AG09309 (cell line): ENCODE data around the gene EFHD2.
"Not testable (repeated sequence)": the region's sequence is repeated elsewhere in the genome, so short reads cannot be mapped to it uniquely, and the experiment has no call there.

Experiments used
- DNase-seq: peaks from one replicate; pipeline ENCODE4 v3.0.0-alpha.2; 2010; ENCODE audit warnings: low read depth
- H3K4me3 ChIP-seq: 2 replicates; pipeline ENCODE4 v1.5.1; 2011; ENCODE audit warnings: mild to moderate bottlenecking, low read depth, low read length, moderate library complexity; ENCODE audit not compliant: control insufficient read depth
- CTCF ChIP-seq: IDR thresholded peaks from 2 replicates; pipeline ENCODE4 v1.5.1; 2011; ENCODE audit warnings: mild to moderate bottlenecking, low read depth, low read length, inconsistent platforms; ENCODE audit not compliant: insufficient read depth, control insufficient read depth; ENCODE audit errors: missing control alignments

EFHD2 gene

GRCh38 chr1:15459771-15460707, 50.4 kb downstream of the EFHD2 start:
- TF ChIP-seq CTCF: no peak
- H3K4me3 ChIP-seq: no peak overlapping the region
- DNase-seq: no peak

- H3K4me3 ChIP-seq: no peak overlapping the region
- no peak for TF ChIP-seq CTCF
- no peak for DNase-seq
Measured at GRCh38 chr1:15460708-15461095, 51.0 kb downstream of the EFHD2 start.

- H3K4me3 ChIP-seq: not testable (repeated sequence)
Measured at GRCh38 chr1:15463064-15463800, 53.5 kb downstream of the EFHD2 start.

GRCh38 chr1:15463926-15464322, 54.2 kb downstream of the EFHD2 start:
- DNase-seq, H3K4me3 ChIP-seq: not testable (repeated sequence)

More at GRCh38 chr1:15463064-15463800, 53.5 kb downstream of the EFHD2 start:
- DNase-seq: not testable (repeated sequence)

GRCh38 chr1:15465674-15466073, 56.0 kb downstream of the EFHD2 start:
- no peak overlapping the region for H3K4me3 ChIP-seq
- DNase-seq: no peak
- TF ChIP-seq CTCF: no peak

- not testable (repeated sequence) for H3K4me3 ChIP-seq, DNase-seq
Measured at GRCh38 chr1:15466955-15467625, 57.4 kb downstream of the EFHD2 start.

- H3K4me3 ChIP-seq: no peak overlapping the region
- TF ChIP-seq CTCF: no peak
- DNase-seq: no peak
Measured at GRCh38 chr1:15468145-15468544, 58.5 kb downstream of the EFHD2 start.

GRCh38 chr1:15469361-15469760, 59.7 kb downstream of the EFHD2 start:
- no peak for DNase-seq
- no peak for TF ChIP-seq CTCF
- H3K4me3 ChIP-seq: no peak overlapping the region

GRCh38 chr1:15469821-15470448, 60.2 kb downstream of the EFHD2 start:
- not testable (repeated sequence) for DNase-seq, H3K4me3 ChIP-seq

- not testable (repeated sequence) for DNase-seq, H3K4me3 ChIP-seq
Measured at GRCh38 chr1:15471067-15471466, 61.4 kb downstream of the EFHD2 start.

GRCh38 chr1:15471723-15472122, 62.0 kb downstream of the EFHD2 start:
- DNase-seq, H3K4me3 ChIP-seq: not testable (repeated sequence)
